ENCODE measurements around the gene SCAMP1. TPM values are rescaled to one million over a fixed set of nuclear protein-coding genes. Genes with fewer than 3 reads are reported as not detected.

The SCAMP1 gene
- total RNA-seq, 2 donors from 2014 or later: 11.9 to 21.1 TPM

GRCh38 chr5:78523314-78524193 is 163.1 kb downstream of the SCAMP1 start:
- Mint-ChIP-seq H3K4me1 (ENCODE audit: low read depth in 2 of 2) (peaks cover 0 to 5% of the 10 kb centered on the region in 2 donors), H3K4me3 (no peak overlapping the region), H3K36me3 (no peaks in the 10 kb centered on the region), H3K27ac (no peak overlapping the region), H3K9me3 (no peaks in the 10 kb centered on the region), H3K27me3 (peaks cover 35 to 59% of the 10 kb centered on the region in 2 donors)
- no peak for DNase-seq (ENCODE audit: low spot score)
- no peak for ATAC-seq

GRCh38 chr5:78526049-78526525 is 165.7 kb downstream of the SCAMP1 start:
- Mint-ChIP-seq H3K36me3 (no peaks in the 10 kb centered on the region), H3K27ac (no peak overlapping the region), H3K27me3 (peaks cover 27 to 44% of the 10 kb centered on the region in 2 donors), H3K4me1 (ENCODE audit: low read depth in 2 of 2) (peaks cover 0 to 5% of the 10 kb centered on the region in 2 donors), H3K4me3 (no peak overlapping the region), H3K9me3 (no peaks in the 10 kb centered on the region)
- peak in 1 of 2 donors; percentile 45 for ATAC-seq
- no peak for DNase-seq (ENCODE audit: low spot score)

GRCh38 chr5:78527054-78527859 is 166.8 kb downstream of the SCAMP1 start:
- H3K9me3 Mint-ChIP-seq: no peaks in the 10 kb centered on the region
- H3K27ac Mint-ChIP-seq: no peak overlapping the region
- H3K4me1 Mint-ChIP-seq (ENCODE audit: low read depth in 2 of 2): peaks cover 0 to 5% of the 10 kb centered on the region in 2 donors
- no peaks in the 10 kb centered on the region for H3K36me3 Mint-ChIP-seq
- peaks cover 27 to 44% of the 10 kb centered on the region in 2 donors for H3K27me3 Mint-ChIP-seq
- no peak for DNase-seq (ENCODE audit: low spot score)
- H3K4me3 Mint-ChIP-seq: no peak overlapping the region
- ATAC-seq: no peak

GRCh38 chr5:78527925-78528324 is 167.5 kb downstream of the SCAMP1 start:
- Mint-ChIP-seq H3K36me3 (no peaks in the 10 kb centered on the region), H3K9me3 (no peaks in the 10 kb centered on the region), H3K4me1 (ENCODE audit: low read depth in 2 of 2) (peaks cover 0 to 5% of the 10 kb centered on the region in 2 donors), H3K4me3 (no peak overlapping the region), H3K27me3 (peaks cover 23 to 37% of the 10 kb centered on the region in 2 donors), H3K27ac (no peak overlapping the region)
- ATAC-seq: no peak
- no peak for DNase-seq (ENCODE audit: low spot score)

Other genes with a start within 250 kb of the SCAMP1 start
- gene AP3B1, start 65.9 kb upstream of the SCAMP1 start, total RNA-seq: 10 to 100 TPM; 72.9 to 79.6 TPM